Measurements from ENCODE around the gene AMZ1.

AMZ1 gene

DNA sequence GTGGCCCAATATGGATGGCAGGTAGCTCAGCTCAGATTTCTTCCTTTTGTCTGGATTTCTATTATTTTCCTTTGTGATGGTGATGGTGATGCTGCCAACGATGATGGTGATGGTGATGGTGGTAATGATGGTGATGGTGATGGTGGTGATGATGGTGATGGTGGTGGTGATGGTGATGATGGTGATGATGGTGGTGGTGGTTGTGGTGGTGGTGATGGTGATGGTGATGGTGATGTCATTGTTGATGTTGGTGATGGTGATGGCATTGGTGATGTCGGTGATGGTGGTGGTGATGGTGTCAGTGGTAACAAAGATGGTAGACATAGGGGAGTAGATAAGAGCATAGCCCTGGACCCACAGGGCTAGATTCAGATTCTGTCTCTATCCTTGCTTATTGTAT lies 30.8 kb upstream of the AMZ1 start:
- Mint-ChIP-seq H3K4me3 (no peak overlapping the region), H3K36me3 (ENCODE audit: low read depth) (peaks cover 100% of the 10 kb centered on the region), H3K9me3 (no peaks in the 10 kb centered on the region), H3K27me3 (no peaks in the 10 kb centered on the region), H3K4me1 (ENCODE audit: low read depth) (peaks cover 6% of the 10 kb centered on the region), H3K27ac (no peak overlapping the region)
- intact Hi-C loops (cut with micrococcal nuclease), result no loop called here

DNA sequence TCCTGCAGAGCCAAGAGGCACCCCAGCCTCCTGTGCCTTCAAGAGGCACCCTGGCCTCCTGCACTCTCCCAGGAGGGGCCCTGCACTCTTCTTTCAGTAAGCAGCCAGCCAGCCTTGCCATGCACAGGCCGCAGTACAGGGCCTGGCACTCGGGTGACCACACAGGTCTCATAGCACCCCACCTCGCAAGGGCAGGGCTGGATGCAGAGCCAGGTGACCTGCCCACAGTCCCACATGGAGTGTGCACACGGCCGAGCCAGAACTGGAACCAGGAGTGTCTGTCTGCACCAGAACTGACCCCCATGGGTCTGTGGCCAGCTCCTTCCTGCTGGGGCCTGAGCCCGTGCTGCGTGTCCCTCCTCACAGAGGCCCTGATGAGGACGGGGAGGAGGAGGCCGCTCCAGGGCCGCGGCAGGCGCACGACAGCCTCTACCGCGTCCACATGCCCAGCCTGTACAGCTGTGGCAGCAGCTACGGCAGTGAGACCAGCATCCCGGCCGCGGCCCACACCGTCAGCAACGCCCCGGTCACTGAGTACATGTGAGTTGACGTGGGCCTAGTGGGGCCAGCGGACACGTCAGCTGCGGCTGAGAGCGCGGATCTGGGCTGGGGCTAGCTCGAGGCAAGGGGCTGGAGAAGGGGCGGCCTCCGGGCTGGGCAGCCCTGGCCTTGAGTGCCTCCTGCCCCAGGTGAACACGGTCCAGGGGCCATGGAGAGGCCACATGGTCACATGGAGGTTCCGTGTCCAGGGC lies 29.9 kb upstream of the AMZ1 start:
- Mint-ChIP-seq H3K9me3 (no peaks in the 10 kb centered on the region), H3K4me1 (ENCODE audit: low read depth) (peaks cover 13% of the 10 kb centered on the region), H3K4me3 (no peak overlapping the region), H3K36me3 (ENCODE audit: low read depth) (peaks cover 100% of the 10 kb centered on the region), H3K27ac (no peak overlapping the region), H3K27me3 (no peaks in the 10 kb centered on the region)
- intact Hi-C loops (cut with micrococcal nuclease), result no loop called here

DNA sequence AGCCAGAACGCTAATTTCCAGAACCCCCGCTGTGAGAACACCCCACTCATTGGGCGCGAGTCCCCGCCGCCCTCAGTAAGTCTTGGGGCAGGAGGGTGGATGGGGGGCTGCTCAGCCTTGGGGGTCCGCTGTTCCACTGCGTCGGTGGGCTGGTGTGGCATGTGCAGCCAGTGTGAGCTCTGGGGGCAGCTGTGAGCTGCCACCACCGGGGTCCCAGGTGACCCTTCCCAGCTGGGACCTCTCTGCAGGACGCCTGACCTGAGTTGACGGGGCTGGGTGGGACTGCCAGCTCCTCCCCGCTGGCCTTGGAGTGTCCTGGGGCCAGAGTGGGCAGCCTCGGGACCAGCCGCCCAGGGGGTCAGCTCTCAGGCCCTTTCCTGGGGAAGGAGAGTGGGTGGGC lies 29.1 kb upstream of the AMZ1 start:
- Mint-ChIP-seq H3K9me3 (no peaks in the 10 kb centered on the region), H3K4me1 (ENCODE audit: low read depth) (peaks cover 19% of the 10 kb centered on the region), H3K4me3 (no peak overlapping the region), H3K27me3 (no peaks in the 10 kb centered on the region), H3K27ac (no peak overlapping the region), H3K36me3 (ENCODE audit: low read depth) (peaks cover 100% of the 10 kb centered on the region)
- intact Hi-C loops (cut with micrococcal nuclease), result no loop called here

DNA sequence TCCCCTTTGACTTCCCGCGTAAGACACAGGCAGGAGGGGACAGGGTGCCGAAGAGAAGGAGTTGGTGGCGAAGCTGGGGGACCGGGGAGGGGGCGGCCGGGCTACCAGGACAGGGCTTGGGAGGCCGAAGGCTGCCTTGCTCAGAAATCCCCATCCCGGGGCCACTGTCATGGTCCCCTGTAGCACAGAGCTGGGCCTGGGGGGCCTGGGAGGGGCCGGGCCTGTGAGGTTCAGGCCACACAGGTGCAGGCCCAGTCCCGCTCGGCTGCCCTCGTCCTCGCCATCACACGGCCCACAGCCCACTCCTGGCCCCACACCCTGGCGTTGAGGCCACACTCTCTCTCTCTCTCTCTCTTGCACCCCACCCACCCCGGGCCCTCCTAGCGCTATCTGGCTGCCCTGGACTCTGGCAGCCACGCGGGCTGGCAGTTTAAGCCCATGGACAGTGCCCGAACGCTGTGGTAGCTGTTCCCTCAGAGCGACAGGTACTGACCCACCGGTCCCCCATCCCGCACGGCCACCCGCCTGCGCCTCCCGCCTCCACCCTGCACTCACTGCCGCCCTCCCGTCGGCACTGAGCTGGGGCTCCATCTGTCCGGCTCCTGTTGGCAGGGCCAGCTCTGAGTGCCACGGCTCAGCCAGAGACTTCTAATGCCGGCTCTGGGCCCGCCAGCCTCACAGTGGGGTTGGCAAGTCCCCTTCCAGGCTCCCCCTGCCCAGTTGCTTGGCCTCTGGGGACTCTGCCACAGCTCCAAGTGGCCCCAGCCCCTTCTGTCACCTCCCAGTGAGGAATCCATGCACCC lies 28.2 kb upstream of the AMZ1 start:
- Mint-ChIP-seq H3K9me3 (no peaks in the 10 kb centered on the region), H3K36me3 (ENCODE audit: low read depth) (peaks cover 95% of the 10 kb centered on the region), H3K4me1 (ENCODE audit: low read depth) (peaks cover 27% of the 10 kb centered on the region), H3K4me3 (no peak overlapping the region), H3K27me3 (no peaks in the 10 kb centered on the region), H3K27ac (no peak overlapping the region)
- intact Hi-C loops (cut with micrococcal nuclease), result no loop called here

DNA sequence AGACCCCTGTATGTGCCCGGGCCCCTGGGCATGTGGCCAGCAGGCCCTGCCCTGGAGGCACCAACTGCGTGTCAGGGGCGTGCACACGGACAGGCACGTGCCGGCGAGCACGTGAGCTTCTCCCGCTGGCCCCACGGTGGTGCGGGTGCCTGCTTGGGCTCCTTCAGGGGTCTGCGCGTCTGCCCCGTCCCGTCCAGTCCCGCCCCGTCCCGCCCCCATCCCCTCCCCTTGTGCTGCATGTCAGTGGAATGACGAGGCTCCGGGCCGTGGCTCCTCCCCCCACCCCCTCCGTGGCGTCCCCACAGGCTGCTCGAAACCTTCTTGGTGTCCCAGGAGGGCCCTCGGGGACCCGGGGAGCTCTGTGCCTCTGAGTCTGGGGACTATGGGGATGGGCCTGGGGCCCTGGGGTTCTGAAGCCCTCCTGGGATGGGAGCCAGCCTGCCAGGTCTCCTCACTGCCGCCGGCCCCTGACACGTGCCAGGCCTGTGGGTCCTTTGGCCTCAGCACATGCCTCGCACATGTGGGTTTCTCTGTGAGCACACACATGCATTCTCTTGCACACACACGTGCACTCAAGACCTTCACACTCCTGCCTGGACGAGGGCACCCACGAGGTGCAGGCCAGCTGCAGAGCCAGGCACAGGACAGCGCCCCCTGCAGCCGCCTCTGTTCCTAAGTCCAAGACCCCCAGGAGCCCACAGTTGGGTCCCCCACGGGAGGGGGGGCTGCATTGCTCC lies 27.5 kb upstream of the AMZ1 start:
- no peaks in the 10 kb centered on the region for H3K9me3 Mint-ChIP-seq
- intact Hi-C loops (cut with micrococcal nuclease), result no loop called here
- H3K27me3 Mint-ChIP-seq, result peaks cover 4% of the 10 kb centered on the region
- no peak overlapping the region for H3K4me3 Mint-ChIP-seq
- peaks cover 87% of the 10 kb centered on the region for H3K36me3 Mint-ChIP-seq (ENCODE audit: low read depth)
- peaks cover 32% of the 10 kb centered on the region for H3K4me1 Mint-ChIP-seq (ENCODE audit: low read depth)
- H3K27ac Mint-ChIP-seq, result no peak overlapping the region

DNA sequence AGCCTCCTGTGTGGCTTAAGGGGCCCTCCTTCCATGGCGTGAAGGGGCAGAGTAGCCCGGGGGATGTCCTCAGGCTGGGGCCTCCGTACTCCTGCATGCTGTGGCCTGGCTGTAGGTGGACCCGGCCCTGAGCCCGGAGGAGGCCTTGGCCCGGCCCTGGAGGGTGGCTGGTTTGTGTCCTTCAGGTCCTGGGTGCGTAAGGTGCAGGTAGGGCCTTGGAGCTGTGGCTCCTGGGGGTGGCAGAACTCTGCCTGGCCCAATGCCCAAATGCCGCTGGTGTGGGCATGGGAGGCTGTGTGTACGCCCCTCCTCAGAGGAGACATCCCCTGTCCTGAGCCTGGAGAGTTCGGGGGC lies 26.9 kb upstream of the AMZ1 start:
- peaks cover 8% of the 10 kb centered on the region for H3K27me3 Mint-ChIP-seq
- H3K36me3 Mint-ChIP-seq (ENCODE audit: low read depth), result peaks cover 81% of the 10 kb centered on the region
- H3K27ac Mint-ChIP-seq, result no peak overlapping the region
- no peaks in the 10 kb centered on the region for H3K9me3 Mint-ChIP-seq
- peaks cover 37% of the 10 kb centered on the region for H3K4me1 Mint-ChIP-seq (ENCODE audit: low read depth)
- H3K4me3 Mint-ChIP-seq, result no peak overlapping the region
- intact Hi-C loops (cut with micrococcal nuclease), result no loop called here

DNA sequence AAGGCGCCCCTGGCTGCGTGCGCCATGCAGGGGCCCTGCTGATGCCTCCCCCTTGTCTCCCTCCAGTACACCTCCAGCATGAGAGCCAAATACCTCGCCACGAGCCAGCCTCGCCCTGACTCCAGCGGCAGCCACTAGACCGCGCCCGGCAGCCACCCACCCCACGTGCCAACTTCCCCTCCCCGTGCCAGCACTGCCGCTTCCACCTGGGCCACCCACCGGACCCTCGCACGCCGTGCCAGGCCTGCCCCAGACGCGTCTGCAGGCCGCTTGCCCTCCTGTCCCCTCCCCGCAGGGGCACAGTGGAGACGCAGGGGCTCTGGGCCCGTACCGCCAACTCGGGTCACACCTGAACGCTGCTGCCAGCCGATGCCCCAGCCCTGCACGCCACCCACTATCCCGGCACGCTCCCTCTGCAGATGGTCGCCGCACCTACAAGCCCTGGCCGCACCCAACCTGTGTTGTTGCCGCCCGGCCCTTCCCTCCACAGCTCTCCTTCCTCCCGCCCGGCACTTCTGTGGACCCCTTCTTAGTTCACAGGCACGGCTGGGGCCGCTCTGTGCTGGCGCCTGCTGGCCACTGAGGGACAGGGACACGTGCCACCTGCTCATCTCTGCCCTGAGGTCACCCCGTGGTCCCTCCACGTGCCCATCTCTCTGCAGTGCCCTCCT lies 26.3 kb upstream of the AMZ1 start:
- Mint-ChIP-seq H3K27ac (peak overlapping the region; percentile 45), H3K9me3 (no peaks in the 10 kb centered on the region), H3K4me3 (no peak overlapping the region), H3K36me3 (ENCODE audit: low read depth) (peaks cover 75% of the 10 kb centered on the region), H3K27me3 (peaks cover 11% of the 10 kb centered on the region), H3K4me1 (ENCODE audit: low read depth) (peaks cover 37% of the 10 kb centered on the region)
- intact Hi-C loops (cut with micrococcal nuclease), result no loop called here

DNA sequence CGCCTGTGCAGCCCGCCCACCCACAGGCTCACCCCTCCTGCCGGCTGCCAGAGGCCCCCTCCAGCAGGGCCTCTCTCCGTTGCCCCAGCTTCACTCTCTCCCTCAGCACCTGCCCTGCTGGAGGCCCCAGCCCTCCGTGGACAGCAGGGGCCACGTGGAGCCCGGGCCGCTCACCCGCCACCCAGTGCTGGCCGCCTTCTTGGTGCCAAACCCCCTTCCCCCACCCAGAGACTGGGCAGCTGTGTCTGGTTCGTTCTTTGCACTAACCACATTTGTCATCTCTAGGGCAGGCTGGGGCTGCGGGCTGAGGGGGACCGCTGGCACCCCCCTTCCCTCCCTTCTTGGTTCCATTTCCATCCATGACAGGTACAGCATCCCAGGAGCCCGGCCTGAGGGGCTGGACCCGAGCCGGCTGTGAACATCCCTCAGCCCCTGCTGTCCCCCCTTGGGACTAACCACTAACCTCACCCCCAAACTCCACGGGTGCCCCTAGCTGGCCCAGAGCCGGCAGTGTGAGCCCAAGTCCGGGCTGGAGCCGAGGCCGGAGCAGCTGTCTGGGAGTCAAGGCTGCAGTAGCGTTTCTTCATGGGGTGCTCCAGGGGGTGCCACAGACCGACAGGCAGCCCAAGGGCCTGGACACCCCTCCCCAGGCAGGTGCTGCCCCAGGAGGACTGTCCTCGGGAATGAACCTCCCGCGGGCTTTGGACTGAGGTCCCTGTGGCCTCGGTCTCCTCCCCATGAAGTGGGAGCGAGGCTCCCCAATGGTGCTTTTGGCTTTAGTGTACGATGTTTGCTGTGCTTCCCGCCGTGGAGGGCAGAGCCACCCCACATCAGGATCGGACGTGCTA lies 25.5 kb upstream of the AMZ1 start:
- Mint-ChIP-seq H3K9me3 (no peaks in the 10 kb centered on the region), H3K27ac (peak overlapping the region; percentile 45), H3K4me1 (ENCODE audit: low read depth) (peaks cover 37% of the 10 kb centered on the region), H3K27me3 (peaks cover 18% of the 10 kb centered on the region), H3K4me3 (no peak overlapping the region), H3K36me3 (ENCODE audit: low read depth) (peaks cover 67% of the 10 kb centered on the region)
- intact Hi-C loops (cut with micrococcal nuclease), result no loop called here

DNA sequence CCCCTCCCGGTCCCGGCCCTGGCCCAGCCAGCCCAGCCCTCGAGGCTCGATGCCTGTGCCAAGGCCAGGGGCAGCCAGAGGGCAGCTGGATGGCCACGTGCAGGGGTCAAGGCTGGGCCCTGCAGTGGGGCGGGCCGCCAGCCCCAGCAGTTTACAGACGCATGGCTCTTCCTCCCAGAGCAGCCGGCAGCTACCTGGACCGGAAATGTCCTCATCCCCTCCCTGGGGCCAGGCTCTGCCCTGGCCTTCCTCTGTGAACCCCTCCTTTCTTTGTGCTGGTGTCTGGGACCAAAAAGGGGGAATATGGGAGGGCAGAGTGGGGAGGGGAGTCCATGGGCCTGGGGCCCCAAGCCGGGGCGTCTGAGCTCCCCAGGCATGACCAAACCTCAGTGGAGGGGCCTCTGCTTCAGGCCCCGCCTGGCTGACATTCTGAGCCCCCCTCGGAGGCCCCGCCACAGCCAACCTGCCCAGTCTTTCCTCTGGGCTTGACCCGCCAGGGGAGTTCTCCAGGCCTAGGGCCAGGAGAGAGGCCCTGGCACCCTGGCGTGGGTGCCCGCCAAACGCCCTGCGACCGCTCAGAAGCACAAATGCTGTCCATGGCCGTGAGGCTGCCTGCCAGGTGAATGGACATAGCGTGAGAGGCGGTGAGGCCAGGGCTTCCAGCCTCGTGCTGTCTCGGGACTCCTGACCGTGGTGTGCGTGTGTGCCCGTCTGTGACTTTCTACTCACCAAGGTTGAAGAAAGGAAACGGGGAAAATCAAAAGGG lies 24.7 kb upstream of the AMZ1 start:
- Mint-ChIP-seq H3K27ac (peak overlapping the region; percentile 45), H3K27me3 (peaks cover 26% of the 10 kb centered on the region), H3K36me3 (ENCODE audit: low read depth) (peaks cover 59% of the 10 kb centered on the region), H3K4me1 (ENCODE audit: low read depth) (peaks cover 37% of the 10 kb centered on the region), H3K4me3 (no peak overlapping the region), H3K9me3 (no peaks in the 10 kb centered on the region)
- intact Hi-C loops (cut with micrococcal nuclease), result no loop called here

DNA sequence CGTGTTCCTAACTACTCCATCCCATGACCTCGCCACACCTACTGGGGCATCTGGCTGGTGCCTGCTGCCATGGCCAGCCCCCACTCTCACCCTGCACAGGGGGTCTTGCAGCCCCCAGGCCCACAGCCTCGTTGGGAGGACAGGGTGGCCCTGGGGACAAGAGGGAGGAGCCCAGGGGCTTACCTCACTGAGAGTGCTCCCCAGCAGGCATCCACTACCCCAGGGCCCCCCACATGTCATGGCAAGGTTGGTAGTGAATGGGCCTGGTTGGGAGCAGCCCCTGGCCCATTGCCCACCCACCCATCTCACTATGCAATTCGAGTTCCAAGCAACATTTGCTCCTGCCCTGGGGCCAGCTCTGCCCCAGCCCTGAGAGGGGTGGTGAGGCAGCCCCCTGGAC lies 24.0 kb upstream of the AMZ1 start:
- H3K9me3 Mint-ChIP-seq, result no peaks in the 10 kb centered on the region
- peaks cover 37% of the 10 kb centered on the region for H3K4me1 Mint-ChIP-seq (ENCODE audit: low read depth)
- no peak overlapping the region for H3K27ac Mint-ChIP-seq
- H3K27me3 Mint-ChIP-seq, result peaks cover 31% of the 10 kb centered on the region
- intact Hi-C loops (cut with micrococcal nuclease), result no loop called here
- H3K36me3 Mint-ChIP-seq (ENCODE audit: low read depth), result peaks cover 53% of the 10 kb centered on the region
- no peak overlapping the region for H3K4me3 Mint-ChIP-seq

DNA sequence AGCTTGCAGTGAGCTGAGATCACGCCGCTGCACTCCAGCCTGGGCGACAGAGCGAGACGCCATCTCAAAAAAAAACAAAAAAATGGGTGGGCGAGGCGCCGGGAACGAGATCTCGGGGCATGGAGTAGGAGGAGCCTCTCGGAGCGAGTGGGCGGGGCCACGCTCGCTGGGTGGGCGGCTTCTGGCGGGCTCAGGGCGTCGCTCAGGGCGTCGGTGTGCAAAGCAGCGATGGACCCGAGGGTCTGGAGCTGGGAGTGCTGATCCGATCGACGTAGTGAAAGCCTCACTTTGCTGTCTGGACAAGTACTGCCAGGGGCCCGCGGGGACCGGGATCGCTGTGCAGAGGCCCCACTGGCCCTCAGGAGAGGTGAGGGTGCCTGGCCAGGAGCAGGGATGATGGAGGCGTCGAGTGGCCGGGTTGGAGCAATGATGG lies 22.6 kb upstream of the AMZ1 start:
- intact Hi-C loops (cut with micrococcal nuclease), result no loop called here
- H3K9me3 Mint-ChIP-seq, result no peaks in the 10 kb centered on the region
- peaks cover 37% of the 10 kb centered on the region for H3K4me1 Mint-ChIP-seq (ENCODE audit: low read depth)
- H3K4me3 Mint-ChIP-seq, result no peak overlapping the region
- peaks cover 40% of the 10 kb centered on the region for H3K27me3 Mint-ChIP-seq
- H3K27ac Mint-ChIP-seq, result peak overlapping the region; percentile 39
- H3K36me3 Mint-ChIP-seq (ENCODE audit: low read depth), result peaks cover 38% of the 10 kb centered on the region

DNA sequence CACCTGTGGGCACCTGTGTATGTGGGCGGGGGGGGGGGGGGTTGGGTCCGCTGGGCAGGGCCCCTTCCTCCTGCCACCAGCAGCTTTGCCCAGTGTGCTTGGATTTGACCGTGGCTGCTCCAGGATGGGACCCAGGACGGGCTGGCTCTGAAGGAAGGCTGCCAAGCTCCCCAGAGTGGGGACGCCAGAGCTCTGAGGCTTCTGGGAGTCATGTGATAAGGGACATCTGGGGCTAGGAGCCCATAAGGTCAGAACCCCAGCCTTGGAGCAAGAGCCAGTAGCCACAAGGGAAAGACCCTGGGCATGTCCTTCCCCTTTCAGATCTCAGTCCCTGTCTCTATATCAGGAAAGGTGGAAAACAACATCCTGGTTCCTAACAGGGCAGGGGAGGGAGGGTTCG lies 21.8 kb upstream of the AMZ1 start:
- Mint-ChIP-seq H3K27ac (no peak overlapping the region), H3K9me3 (no peaks in the 10 kb centered on the region), H3K4me3 (no peak overlapping the region), H3K36me3 (ENCODE audit: low read depth) (peaks cover 31% of the 10 kb centered on the region), H3K4me1 (ENCODE audit: low read depth) (peaks cover 43% of the 10 kb centered on the region), H3K27me3 (peaks cover 48% of the 10 kb centered on the region)
- intact Hi-C loops (cut with micrococcal nuclease), result no loop called here
